GM12801 (cell line): Measurements from ENCODE around the gene CNN2.

Experiments
- TF ChIP-seq, protein P1 (sequence below): IDR thresholded peaks from one replicate; pipeline ENCODE4 v1.5.1; 2011; ENCODE audit warnings: control low read depth; ENCODE audit not compliant: insufficient read length; ENCODE audit errors: extremely low read depth

The CNN2 gene

DNA sequence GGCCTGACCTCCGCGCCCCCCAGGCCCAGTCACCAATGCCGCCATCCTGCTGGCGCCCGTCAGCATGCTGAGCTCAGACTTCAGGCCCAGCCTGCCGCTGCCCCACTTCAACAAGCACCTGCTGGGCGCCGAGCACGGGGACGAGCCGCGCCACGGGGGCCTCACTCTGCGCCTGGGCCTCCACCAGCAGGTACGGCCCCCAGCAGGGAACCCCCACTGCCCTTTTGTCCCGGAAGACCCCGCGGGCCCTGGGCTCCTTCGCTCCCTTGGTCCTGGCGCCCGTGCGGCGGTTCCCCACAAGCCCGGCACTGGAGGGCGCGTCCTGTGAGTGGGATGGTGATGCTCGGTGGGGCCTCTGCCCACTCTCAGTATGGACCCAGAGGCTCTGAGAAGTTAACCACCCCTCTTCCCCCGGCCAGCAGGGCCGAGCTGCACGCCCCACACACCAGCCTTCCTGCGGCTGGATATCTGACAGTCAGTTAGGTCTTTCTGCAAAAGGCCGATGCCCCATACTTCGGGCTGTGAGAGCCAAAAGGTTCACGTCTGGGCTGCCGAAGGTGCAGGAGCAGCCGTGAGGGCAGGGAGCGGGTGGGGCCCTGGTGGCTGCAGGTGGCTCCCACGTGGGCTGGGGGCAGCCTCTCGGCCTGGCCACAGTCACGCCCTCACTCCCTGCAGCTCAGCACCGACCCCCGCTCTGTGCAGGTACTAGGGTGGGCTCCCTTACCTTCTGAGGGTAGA is 34.3 kb upstream of the CNN2 start:
- TF ChIP-seq, protein P1, sequence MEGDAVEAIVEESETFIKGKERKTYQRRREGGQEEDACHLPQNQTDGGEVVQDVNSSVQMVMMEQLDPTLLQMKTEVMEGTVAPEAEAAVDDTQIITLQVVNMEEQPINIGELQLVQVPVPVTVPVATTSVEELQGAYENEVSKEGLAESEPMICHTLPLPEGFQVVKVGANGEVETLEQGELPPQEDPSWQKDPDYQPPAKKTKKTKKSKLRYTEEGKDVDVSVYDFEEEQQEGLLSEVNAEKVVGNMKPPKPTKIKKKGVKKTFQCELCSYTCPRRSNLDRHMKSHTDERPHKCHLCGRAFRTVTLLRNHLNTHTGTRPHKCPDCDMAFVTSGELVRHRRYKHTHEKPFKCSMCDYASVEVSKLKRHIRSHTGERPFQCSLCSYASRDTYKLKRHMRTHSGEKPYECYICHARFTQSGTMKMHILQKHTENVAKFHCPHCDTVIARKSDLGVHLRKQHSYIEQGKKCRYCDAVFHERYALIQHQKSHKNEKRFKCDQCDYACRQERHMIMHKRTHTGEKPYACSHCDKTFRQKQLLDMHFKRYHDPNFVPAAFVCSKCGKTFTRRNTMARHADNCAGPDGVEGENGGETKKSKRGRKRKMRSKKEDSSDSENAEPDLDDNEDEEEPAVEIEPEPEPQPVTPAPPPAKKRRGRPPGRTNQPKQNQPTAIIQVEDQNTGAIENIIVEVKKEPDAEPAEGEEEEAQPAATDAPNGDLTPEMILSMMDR, result no peak

DNA sequence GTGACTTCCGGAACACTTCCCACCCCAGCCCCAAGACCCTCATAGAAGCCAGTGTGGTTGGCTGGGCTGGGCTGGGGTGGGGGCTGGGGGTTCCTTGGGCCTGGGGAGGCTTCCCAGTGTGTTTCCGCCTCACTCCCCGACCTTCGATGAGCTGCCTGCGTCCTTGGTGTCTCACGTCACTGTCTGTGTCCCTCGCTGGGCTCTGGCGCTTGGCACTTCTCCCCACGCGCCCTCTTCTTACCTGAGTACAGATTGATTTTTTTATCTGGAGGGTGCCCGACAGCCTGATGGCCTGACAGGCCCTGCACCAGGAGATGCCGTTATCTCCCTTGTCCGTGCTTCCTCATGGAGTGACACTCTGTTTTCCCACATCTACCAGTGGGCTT is 33.7 kb upstream of the CNN2 start:
- TF ChIP-seq, protein P1, result no peak

DNA sequence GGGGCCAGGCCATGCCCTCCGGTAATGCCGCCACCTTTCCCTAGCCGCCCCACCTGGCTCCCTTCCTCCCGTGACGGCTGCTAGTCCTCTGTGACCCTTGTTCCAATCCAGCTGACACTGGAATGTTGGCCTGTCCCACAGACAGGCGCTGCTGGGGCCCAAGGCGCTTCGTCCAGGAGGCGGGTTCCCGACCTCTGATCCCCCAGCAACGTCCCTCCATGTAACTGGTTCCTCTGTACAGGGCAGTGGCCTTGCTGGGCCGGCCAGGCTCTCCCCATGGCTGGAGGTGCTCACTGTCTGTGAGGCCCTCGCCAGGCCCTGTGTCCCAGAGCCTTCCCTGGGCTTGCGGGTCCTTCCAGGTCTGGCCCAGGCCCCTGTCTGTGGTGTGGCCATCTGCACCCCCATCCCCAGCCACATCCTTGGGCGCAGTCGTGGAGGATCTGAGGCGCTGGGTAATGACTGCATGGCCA is 33.0 kb upstream of the CNN2 start:
- TF ChIP-seq, protein P1, result no peak

DNA sequence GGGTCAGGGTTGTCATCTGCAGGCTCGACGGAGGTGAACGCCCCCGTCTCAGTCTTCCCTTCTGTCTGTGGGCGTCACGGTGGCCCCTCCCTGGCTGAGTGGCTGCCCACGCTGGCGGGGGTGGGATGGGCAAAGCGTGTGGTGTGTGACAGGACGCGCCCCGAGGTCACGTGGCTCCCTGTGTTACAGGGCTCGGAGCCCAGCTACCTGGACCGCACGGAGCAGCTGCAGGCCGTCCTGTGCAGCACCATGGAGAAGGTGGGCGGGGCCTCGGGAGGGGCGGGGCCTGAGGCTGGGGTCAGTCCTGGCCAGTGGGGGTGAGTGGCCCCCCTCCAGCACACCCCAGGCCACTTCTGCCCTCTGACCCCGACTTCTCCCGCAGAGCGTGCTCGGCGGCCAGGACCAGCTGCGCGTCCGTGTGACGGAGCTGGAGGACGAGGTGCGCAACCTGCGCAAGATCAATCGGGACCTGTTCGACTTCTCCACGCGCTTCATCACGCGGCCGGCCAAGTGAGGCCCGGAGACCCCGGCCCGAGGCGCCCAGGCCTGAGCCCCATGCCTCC is 32.5 kb upstream of the CNN2 start:
- TF ChIP-seq, protein P1, result no peak

DNA sequence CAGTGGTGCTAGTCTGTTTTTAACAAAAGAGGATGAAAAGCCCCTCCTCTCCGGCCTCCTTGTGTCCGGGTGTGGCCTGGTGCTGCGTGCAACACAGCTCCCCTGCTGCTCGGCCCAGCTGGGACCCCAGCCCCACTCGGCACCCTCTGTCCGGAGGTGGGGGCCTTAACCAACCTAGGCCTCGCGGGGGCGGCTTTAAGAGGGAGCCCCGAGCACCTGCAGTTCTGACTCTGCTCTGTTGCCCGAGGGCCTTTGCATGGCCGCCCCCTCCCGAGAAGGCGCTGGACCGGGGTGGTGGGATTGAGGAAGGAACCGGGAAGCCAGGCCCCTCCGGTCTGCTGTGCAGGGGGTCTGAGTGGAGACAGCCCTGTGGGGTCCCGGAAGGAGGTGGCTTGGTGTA is 31.9 kb upstream of the CNN2 start:
- TF ChIP-seq, protein P1, result no peak

DNA sequence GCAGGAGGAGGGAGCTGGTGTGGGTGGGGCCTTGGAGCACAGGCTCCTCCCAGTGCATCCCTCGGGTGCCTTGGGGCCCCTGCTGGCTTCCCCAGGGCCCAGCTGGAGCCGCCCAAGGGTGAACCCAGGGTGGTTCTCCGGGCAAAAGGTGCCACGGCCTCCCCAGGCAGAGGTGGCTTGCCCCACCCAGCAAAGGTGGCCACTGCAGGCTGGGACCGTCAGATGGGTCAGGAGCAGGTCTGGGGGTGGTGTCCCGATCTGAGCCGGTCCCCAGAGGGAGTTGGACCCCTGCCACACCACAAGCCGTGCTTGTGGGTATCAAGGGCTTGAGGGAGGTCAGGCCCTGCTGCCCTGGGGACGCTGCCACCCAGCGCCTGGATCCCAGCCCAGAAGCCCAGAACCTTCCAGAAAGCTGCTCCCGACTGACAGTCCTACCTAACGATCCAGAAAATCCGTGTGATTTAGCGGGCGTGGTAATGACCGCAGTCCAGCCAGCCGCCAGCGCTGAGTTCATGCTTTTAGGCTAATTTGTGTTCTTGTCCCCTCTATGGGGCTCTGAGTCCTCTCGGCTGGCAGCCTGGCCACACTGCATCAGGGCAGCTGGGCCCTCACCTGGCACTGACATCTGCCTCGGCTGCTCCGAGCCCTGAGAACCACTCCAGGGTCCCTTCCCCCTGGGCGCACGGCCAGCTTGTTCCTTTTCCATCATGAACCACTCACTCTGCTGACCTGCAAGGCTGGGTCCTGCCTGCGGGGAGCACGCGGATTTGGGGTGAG is 31.2 kb upstream of the CNN2 start:
- TF ChIP-seq, protein P1, result no peak

DNA sequence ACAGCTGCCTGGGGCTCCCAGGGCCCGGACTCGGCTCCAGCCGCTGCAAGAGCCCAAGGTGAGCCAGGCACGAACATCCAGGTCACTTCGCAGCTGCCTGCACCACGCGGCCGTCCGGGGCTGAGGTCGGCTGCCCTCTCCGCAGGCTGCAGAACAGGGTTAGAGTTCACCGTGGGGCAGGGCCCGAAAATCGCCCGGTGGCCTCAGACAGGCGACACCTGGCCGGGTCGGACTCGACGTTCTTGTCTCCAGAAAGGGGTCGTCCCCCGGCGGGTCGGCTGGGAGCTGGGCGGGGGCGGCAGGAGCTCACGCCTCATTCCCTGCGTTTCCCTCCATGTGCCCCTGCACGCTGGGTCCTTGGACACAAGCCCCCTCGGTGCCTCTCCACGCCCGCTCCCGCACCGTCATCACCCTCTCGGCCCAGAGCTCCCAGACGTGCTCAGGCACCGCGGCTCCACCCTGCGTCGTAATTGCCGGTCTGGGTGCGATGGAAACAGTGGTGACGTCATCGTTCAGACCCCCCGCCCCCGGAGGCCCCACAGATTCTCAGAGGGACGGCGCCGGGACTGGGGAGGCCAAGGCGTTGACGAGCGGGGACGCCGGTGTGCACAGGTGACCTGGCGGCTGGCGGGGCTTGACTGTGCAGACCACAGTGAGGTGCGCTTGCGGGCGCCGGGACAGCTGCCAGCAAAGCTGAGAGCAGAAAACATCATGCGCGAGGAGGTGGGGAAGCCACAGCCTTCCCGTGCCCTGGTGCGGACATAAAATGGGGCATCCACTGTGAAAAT is 30.2 kb upstream of the CNN2 start:
- TF ChIP-seq, protein P1, result no peak
